ENCODE data around the gene SAE1.

GRCh38 chr19:47156861-47157430 is 26.3 kb downstream of the SAE1 start:
- no peak for TF ChIP-seq CTCF (IDR thresholded peaks at IDR 0.05)
- TF ChIP-seq POLR2A (IDR thresholded peaks at IDR 0.05): no peak
